Epidermal melanocyte (primary cell): ENCODE measurements around the gene PPP1R11.
"Not testable (repeated sequence)": the region's sequence is repeated elsewhere in the genome, so short reads cannot be mapped to it uniquely, and the experiment has no call there.

Experiments
- DNase-seq: peaks from one replicate; pipeline ENCODE4 v3.0.0; 2011; ENCODE audit warnings: low spot score; ENCODE audit not compliant: insufficient read length

Gene PPP1R11, protein sequence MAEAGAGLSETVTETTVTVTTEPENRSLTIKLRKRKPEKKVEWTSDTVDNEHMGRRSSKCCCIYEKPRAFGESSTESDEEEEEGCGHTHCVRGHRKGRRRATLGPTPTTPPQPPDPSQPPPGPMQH

DNA sequence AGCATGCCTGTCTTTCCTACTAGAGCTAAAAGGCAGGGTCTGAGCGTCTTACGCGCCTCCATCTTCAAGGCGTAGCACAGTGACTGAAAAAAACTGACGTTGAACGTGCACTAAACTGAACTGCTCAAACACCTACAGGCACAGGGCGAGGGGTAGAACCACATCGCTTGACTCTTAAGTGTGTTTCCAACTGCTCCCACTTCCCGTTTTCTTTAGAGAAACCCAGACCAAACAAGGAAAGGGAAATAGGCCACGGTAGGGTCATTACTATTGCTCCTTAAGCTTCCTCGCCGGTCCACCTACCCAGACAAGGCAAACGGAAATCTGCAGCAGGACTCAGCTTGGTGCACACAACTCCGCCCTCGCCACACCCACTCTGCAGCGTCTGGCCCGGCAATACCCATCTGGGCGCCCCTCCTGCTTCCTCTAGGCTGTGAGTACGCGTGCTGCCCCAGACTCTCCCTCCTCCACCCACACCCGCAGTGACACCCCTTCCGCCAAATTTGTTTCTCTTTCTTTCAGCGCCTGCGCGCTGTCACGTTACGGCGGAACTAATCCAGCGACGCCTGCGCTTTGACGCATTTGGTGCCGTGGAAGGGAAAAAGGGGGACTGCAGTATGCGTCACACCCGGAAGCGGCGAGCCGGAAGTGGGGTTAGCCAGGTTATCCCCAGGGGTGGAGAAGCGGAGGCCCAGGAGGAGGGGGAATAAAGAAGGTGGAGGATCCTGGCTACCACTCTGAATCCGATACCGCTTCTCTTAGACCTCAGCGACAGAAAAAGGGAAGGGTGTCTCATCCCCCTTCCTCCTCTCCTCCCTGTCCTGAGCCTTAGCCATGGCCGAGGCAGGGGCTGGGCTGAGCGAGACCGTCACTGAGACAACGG lies at the start of gene PPP1R11:
PPP1R11 (plus strand) TSS at position 622 of the 883 bp plus-strand sequence; CDS start at position 835, 213 bp downstream.
- DNase-seq: peak; percentile 93

DNA sequence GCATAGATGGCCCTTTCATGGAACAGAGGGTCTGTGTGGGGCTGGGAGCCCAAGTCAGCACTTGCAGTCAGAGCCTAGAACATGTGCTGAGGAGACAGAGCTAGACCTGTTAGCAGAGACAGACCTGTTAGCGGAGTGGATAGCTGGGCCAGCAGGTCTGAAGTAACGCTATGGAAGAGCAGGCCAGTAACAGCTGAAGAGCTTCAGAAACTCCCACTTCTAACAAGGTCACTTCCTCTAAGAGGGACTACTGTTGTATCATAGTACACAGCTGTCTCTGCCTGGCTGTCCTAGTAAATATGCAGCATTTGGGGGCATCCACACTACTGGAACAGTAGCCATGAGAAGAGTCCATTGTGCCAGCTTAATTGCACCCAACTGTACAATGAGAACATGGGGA lies 47.2 kb upstream of the PPP1R11 start:
- DNase-seq: no peak

DNA sequence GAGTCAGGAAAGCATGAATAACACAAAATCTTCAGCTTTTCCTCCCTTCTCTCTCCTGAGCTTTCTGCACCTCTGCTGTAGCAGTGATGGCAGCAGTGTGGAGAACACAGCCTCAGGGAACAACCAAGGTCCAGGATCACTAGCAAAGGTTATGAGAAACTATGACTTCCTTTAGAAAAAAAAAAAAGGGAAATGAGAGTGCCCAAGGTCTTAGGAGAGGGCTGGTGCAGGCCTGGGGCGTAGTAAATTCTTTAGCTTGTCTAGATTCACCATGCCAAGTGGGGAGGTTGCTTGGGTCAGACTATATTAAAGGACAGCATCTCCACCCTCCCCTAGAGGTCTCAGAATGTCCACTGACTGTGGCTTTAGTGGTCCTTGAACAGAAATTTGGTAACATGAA lies 46.4 kb upstream of the PPP1R11 start:
- no peak for DNase-seq

DNA sequence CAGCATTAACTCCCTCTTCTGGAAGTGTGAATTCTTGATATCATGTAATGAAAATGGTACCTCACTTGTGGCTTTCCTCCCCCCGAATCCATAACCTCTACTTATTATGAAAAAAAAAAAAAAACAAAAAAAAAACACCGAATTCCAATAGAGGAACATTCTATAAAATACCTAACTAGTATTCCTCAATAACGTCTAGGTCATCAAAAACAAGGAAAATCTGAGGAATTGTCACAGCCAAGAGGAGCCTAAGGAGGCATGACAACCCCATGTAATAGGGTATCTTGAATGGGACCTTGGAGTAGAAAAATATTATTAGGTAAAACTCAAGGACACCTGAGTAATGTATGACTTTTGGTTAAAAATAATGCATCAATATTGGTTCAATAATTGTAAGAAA lies 44.8 kb upstream of the PPP1R11 start:
- no peak for DNase-seq

DNA sequence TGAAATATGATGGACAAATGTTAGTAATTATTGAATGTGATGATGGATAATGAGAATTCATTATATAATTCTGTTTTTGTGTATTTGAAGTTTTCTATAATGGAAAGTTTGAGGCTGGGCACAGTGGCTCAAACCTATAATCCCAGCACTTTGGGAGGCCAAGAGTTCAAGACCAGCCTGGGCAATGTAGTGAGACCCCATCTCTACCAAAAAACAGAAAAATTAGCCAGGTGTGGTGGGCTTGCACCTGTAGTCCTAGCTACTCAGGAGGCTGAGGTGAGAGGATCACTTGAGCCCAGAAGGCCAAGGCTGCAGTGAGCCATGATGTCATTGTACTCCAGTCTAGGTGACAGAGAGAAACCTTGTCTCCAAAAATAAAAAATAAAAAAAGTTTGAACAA lies 44.3 kb upstream of the PPP1R11 start:
- not testable (repeated sequence) for DNase-seq

DNA sequence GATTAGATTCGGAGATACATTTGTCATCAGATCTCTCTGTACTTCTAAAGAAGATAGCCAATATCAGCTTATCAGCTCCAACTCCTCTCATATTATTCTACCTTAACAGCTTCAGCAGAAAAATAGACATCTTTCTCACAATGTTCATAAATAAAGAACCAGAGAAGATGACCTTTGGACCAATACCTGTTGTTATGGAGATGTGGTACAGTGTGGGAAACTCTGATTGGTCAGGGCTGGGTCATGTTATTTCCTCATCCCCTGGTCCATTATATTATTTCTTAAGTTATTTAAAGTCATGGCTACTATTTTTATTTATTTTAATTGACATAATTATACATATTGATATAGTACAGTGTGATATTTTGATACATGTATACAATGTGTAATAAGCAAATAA lies 41.8 kb upstream of the PPP1R11 start:
- DNase-seq: no peak

DNA sequence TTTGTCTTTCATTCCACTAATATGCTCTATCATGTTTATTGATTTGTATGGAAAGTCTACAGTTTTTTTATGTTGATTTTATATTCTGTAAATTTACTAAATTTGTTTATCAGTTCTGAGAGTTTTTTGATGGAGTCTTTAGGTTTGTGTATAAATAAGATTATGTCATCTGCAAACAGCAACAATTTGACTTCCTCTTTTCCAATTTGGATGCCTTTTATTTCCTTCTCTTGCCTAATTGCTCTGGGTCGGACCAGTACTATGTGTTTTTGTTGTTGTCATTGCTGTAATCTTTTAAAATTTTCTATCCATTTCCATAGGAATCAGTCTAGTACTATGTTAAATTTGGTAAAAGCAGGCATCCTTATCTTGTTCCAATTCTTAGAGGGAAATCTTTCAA lies 37.4 kb upstream of the PPP1R11 start:
- no peak for DNase-seq

DNA sequence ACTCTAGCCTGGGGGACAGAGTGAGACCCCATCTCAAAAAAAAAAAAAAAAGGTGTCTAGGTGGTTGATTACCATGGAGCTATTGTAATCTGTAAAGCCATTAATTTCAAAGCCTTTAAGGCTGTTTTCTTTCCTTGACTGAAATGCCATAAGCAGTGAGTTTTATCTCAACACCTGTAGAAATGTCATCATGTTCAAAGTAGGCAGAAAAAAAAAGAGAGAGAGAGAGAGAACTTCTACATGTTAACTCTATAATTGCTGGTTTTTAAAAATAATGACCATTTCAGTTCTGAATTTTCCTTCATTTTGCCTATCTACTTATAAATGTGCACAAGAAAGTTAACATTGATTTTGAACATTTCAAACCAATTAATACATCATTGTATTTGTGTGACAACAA lies 35.6 kb upstream of the PPP1R11 start:
- DNase-seq: no peak

DNA sequence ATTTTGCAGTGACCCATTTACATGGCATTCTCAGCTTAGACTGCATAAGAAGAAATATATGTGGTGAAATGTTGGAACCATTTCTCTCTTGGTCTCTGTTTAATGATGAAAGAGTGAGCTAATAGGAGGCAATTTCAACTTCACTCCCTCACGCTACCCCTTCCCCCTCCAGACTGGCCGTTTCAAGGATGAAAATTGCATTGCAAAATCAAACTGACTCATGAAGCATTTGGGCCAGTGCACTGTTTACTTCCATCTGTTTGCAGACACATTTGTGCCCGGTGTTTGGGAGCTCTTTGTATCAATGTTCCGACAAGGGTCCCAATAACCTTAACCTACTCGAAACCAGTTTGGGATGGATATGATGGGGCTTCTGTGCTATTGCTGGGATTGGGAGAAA lies 33.6 kb upstream of the PPP1R11 start:
- DNase-seq: not testable (repeated sequence)

DNA sequence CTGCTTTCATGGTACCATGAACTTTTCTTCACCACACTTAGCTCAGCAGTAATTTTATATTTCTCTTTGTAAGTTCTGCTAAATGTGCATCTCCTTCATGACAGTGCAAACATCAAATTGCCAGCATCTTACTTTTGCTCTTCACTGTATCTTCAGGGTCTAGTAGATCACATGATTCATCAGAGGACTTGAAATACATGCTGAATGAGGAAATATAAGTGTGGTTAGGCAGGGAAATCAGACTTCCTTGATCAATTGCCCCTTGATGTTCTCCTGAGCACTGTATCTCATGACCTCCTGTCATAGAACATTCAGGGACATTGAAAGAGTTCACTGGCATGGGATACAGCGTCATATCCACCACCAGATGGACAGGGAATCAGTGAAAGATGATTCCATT lies 31.2 kb upstream of the PPP1R11 start:
- DNase-seq: no peak

DNA sequence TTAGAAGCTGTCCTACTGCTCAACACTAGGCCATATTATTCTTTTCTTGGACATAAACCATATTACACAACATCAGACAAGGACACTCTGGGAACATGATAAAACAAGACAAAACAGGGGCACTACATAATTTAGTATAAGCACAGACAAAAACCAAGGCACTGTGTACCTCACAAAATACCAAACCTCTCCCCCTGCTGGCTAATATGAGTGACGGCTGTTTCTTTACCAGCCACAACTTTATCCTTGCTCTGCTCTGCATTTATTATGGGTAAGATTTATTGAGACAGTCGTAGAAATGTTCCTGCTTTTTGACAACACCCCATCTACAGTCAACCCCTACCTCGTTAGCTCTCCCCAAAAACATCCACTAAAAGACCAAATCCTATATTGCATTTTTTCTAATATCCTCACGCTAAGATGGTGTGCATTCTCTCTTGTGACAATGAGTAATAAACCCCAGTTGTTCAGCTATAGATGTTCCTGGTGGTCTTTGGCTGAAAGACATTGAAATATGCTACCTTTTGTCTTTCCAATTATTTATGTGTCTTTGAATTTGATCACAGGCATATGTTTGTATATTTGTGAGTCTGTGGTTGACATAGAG lies 29.7 kb upstream of the PPP1R11 start:
- no peak for DNase-seq

DNA sequence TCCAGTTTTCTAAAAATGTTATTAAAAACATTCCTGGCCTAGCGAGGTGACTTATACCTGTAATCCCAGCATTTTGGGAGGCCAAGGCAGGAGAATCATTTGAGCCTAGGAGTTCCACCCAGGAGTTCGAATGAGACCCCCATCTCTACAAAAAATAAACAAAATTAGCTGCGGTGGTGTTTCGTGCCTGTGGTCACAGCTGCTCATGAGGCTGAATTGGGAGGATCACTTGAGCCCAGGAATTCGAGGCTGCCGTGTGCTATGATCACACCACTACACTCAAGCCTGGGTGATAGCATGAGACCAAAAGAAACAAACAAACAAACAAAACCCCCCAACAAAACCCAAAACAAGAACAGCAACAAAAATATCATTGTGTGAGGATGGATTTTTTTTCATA lies 25.8 kb upstream of the PPP1R11 start:
- no peak for DNase-seq

DNA sequence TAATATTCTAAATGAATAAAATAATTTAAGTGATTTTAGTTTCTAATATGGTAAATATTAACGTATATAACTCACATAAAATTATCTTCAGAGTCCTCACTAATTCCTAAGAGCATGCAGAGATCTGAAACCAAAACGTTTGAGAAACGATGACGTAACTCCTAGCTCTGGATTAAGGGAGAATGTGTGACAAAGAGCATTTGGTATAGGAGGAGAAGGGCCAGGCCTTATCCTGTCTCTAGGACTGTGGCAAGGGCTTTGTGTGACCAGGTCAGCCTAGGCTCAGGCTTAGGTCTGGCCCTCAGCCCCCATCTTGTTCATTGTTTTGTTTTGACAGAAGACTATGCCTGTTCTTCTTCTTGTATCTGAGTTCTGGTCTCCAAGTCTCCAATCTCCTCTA lies 25.2 kb upstream of the PPP1R11 start:
- DNase-seq: no peak

DNA sequence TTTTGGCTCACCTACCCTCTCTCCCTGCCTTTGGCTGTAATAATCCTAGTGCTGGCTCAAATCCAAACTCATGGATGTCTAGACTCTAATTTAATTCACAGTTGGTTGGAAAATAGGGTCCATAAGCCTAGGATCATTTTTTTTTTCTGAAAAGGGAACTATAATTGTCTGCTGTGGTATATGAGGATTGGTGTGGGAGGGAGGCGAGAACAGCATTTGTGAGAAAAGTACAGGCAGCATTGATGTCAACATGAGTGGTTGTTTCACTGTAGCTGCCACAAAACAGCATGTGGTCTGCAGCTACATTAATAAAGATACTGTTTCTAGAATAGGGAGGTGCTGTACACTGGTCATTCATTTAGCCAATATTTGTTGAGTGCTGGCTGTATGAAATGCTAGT lies 24.5 kb upstream of the PPP1R11 start:
- DNase-seq: no peak

DNA sequence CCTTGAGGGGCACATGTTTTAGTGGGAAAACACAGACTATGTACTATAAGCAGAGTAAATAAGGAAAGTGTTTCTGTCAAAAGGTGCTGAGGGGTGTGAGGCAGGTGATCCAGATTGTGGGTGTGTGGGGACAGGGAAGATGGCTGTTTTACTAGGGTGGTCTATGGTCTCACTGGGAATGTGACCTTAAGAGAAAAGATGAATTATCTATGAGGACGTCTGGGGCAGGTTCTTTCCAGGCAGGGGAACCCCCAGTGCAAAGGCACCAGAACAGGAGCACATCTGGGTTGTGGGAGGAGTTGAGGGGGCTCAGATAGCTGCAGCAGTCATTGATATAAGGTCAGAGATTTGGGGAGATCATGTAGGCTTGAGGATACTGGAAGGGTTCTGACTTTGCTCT lies 24.1 kb upstream of the PPP1R11 start:
- DNase-seq: no peak

DNA sequence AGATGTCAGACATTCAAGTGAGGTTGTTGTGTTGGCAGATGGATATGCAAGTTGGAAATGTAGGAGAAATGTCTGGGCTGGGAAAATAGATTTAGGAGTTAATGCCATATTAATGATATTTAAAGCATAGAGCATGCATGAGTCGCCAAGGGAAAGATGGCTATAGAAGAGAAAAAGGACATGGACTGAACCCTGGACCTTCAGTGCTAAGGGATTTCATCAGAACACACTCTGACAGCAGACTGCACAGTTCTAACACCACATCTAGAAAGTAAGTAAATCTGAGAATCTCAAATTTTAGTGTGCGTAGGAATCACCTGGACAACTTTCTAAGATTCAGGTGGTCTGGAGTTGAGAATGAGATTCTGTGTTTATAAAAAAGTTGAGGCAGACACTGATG lies 23.3 kb upstream of the PPP1R11 start:
- no peak for DNase-seq

DNA sequence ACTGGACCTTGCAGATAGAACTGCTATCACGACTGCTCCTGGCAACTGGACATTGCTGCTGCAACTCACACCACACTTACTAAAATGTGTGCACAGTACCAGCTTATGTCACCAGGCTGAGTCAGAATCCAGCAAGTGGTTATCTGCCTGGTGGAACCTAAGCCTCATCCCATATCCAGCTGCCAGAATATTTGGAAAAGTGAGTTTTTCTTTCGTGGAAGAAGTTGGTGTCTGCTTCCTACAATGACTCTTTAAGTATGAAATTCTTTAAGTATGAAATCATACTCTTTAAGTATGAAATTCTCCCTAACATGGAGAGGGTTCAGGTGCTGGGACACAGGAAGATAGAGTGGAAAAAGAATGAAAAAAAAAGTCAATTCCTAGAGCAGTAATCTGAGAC lies 22.4 kb upstream of the PPP1R11 start:
- DNase-seq: no peak

DNA sequence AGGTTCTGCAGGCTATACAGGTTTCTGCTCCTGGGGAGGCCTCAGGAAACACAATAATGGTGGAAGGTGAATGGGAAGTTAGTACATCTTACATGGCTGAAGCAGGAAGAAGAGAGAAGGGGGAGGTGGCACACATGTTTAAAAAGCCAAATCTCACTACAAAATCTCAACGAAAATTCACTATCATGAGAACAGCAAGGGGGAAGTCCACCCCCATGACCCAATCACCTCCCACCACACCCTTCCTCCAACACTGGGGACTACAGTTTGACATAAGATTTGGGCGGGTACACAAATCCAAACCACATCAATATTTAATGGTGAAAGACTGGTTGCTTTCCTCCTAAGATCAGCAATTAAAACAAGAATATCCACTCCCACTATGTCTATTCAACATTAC lies 19.8 kb upstream of the PPP1R11 start:
- no peak for DNase-seq

DNA sequence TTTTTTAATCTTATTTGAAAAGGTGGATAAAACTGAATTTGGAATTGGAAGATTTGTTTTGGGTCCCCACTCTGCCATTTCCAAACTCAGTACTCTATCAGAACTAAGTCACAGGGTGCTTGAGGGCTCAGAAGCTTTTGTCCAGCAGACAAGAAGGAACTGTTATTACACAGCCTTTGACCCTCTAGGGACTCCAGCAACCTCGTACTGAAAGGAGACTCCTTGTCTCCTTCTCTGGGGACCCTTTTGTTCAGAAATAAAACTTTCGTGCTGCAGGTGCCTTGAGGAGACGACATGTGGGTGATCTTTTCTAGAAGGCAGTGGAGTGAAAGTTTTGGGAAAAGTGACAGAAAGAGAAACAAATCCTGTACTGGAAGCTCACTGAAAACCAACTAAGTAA lies 13.3 kb upstream of the PPP1R11 start:
- no peak for DNase-seq

DNA sequence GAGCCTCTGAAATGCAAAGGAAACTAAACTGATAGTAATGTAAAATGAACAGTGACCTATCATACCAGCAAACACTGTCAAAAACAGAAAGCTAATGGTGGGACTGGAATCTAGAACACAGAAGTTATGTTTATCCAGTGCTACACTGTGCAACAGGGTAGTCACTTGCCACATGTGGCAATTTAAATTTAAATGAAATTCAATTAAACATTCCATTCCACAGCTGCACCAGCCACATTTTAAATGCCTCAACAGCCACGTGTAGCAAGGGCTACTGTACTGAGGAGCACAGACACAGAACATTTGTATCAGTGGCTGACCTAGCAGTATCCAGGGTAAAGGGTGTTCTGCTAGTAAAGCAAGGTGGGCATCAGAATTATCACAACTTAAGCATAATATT lies 11.5 kb upstream of the PPP1R11 start:
- DNase-seq: no peak

DNA sequence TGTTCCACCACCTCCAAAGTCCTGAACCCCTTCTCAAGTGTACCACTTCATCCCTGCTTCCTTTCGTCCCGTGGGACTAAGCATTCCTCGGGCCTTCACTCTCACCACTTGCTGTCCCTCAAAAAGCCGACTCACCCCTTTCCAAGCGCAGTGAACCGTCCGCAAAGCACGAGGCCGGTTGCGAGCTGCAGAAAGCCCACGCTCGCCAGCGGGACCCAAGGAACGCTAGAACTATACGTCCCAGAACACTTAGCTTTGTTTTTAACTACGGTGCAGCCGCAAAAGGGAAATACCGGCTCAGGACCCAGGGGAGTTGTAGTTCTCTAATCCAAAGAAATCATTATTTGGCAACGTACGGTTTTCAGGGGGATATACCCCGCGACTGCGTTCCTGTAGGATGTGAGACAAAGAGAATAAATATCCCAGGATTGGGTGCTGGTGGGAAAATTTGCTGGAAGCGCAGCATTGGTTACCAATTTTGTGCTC lies 6.3 kb upstream of the PPP1R11 start:
- DNase-seq: no peak

DNA sequence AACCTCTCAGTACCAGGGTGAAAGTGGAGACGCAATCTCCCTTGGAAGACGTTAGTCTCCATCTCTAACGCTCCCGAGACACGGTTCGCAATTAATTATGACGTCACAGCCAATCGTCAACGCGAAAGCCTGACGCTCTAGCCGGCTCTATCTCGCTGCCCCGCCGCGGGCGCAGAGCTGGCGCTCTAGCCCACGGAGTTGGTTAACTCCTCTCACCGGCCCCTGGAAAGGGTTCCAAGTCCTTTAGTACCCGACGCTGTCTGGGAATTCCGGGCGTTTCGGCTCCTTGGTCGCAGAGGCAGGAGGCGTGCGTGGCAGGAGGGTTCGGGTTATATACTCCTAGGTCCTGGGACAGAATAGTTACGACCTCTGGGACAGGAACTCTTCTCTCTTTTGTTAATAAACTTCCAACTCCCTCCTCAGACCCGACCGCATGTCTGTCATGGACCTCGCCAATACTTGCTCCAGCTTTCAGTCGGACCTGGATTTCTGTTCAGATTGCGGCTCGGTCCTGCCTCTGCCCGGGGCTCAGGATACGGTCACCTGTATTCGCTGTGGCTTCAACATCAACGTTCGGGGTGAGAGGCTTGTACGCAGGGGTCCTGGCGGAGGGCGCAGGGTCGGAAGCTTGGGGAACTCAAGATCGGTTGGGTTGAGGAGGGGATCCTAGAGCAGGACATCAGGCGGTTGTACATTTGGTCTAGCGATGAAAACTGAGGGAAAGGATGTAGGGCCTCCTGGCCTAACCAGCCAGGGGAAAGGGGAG lies 5.7 kb upstream of the PPP1R11 start, which contains the start of gene POLR1H:
POLR1H (plus strand) TSS at position 174 of the 766 bp plus-strand sequence; CDS start at position 434, 260 bp downstream.
- DNase-seq: peak; percentile 92
